ENCODE results near the gene MRPL46.

MRPL46 gene

GRCh38 chr15:88448991-88449461 is 18.2 kb downstream of the MRPL46 start:
- in situ Hi-C loops (cut with HindIII; ENCODE audit: low sequenced_read_pairs) = no loop called here

GRCh38 chr15:88447741-88448140 is 19.4 kb downstream of the MRPL46 start:
- in situ Hi-C loops (cut with HindIII; ENCODE audit: low sequenced_read_pairs) = no loop called here

DNA sequence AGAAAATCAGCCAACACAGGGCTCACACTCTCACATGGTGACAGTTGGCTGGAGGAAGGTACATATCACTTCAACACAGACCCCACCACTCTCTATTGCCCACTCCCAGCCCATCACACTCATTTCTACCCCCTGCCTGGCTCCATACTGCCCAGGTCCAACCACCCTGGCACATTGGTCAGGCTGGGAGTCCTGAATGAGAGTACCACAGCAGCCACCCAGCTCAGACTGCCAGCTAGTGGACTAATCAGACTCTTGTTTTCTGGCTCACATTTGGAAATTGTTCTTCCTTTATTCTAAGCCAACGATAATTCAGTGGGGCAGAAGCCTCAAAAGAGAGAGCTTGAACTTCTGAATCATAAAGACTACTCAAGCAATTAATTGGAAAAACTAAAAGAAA is 20.0 kb downstream of the MRPL46 start:
- in situ Hi-C loops (cut with HindIII; ENCODE audit: low sequenced_read_pairs) = no loop called here

- in situ Hi-C loops (cut with HindIII; ENCODE audit: low sequenced_read_pairs) = no loop called here
Observed at GRCh38 chr15:88441076-88441730, 26.0 kb downstream of the MRPL46 start.

DNA sequence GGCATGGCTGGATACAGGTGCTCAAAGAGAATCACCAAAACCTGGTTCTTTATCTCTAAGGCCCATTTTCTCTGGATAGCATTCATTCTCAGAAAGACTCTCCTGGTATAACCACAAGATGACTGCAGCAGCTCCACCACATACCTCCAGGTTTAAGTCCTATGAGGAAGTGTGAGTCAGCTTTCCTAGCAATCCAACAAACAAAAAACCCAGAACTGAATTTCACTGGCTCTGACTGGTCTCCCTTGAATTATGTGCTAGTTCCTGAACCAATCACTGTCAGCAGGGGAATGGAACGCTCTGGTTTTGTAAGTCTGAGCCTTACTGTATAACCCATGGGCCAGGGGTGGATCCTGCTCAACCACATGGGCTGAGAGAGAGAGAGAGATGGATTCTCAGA is 27.2 kb downstream of the MRPL46 start:
- in situ Hi-C loops (cut with HindIII; ENCODE audit: low sequenced_read_pairs) = no loop called here

DNA sequence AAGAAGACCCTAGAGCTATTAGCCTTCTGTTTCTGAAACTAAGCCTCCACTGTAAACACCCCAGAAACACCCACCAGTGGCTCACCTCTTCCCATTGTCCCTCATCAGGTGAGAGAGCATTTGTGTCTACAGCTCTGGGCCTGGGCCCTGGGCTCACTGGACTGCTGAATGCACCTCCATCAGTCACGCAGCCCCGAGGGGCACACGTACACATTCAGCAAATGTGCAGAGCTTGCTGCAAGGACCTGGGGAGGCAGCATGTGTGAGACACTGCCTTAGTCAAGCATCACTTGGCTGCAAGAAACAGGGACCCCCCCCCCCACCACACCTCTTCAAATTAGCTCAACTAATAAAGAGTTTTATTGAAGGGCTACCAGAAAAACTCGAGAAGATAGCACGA is 29.0 kb downstream of the MRPL46 start:
- in situ Hi-C loops (cut with HindIII; ENCODE audit: low sequenced_read_pairs) = no loop called here

DNA sequence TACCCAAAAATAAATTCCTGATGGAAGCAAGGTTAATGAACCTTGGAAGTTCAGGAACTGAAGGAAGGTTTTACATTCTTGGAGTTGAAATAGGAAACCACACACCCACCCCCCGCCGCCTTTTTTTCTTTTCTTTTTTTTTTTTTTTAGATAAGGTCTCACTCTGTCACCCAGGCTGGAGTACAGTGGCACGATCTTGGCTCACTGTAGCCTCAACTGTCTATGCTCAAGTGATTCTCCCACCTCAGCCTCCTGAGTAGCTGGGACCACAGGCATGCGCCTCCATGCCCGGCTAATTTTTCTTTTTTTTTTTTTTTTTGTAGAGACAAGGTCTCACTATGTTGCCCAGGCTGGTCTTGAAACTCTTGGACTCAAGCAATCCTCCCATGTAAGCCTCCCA is 33.1 kb downstream of the MRPL46 start:
- in situ Hi-C loops (cut with HindIII; ENCODE audit: low sequenced_read_pairs) = loop anchor here (5.0 kb wide), 1 partner anchor 42 kb away; no protein-coding TSS in a partner anchor

DNA sequence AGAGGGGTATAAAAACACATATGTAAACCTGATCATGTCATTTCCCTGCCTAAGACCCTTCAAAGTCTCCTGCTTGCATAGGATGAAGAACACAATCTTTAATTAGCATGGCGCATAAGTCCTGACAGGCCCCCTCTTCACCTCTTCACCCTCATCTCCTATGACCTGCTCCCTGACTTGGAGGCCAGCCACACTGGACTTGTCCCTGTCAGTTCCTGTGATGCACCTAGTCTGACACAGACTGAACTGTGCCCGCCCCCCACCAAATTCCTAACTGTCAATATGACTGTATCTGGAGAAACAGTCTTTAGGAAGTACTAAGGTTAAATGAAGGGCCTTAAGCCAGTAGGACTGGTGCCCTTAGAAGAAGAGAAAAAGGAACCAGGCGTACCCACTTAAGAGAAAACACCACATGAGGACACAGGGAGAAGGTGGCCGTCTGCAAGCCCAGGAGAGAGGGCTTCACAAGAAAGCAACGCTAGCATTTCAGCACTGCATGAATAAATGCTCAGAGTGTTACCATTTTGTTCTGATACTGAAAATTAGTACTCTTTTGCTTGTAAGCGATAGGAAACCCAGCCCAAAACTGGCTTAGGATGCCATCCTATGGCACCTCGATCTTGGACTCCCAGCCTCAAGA is 34.0 kb downstream of the MRPL46 start:
- in situ Hi-C loops (cut with HindIII; ENCODE audit: low sequenced_read_pairs) = loop anchor here (5.0 kb wide), 1 partner anchor 41 kb away; no protein-coding TSS in a partner anchor

DNA sequence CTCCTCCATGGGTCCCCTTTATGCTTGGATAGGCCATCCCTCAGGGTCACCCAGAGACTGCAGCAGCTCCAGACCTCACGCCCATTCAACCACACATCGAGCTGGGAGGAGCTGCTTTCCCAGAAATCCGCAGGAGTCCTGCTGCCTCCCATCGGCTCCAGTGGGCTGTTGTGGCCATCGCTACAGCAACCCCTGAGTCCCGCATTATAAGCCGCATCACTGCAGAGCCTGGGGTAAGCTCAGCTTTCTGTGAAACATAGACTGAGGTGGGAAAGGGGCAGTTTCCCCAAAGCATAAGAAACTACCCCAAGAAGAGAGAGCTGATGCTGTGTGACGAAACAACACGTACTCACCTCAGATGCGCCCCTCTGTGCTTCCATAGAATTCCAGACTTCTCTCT is 35.7 kb downstream of the MRPL46 start:
- in situ Hi-C loops (cut with HindIII; ENCODE audit: low sequenced_read_pairs) = loop anchor here (5.0 kb wide), 1 partner anchor 39 kb away; no protein-coding TSS in a partner anchor

DNA sequence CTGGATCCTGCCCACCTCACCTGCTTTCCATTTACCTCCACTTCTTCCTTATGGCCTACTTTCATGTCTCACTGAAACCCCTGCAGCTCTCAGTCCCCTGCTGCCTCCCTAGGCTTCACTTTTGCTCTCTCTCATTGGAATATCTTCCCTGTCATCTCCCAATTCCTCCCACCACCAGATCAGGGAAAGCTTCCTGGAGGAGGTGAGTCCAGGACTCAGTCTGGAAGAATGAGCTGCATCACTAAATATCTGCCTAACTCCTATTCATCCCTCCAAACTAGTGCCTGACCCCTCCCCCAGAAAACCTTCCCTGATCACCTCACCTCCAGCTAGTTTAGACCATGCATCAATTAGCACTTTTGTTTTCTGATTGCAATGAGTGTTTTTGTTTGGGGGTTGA is 37.1 kb downstream of the MRPL46 start:
- in situ Hi-C loops (cut with HindIII; ENCODE audit: low sequenced_read_pairs) = loop anchor here (5.0 kb wide), 1 partner anchor 38 kb away; no protein-coding TSS in a partner anchor

DNA sequence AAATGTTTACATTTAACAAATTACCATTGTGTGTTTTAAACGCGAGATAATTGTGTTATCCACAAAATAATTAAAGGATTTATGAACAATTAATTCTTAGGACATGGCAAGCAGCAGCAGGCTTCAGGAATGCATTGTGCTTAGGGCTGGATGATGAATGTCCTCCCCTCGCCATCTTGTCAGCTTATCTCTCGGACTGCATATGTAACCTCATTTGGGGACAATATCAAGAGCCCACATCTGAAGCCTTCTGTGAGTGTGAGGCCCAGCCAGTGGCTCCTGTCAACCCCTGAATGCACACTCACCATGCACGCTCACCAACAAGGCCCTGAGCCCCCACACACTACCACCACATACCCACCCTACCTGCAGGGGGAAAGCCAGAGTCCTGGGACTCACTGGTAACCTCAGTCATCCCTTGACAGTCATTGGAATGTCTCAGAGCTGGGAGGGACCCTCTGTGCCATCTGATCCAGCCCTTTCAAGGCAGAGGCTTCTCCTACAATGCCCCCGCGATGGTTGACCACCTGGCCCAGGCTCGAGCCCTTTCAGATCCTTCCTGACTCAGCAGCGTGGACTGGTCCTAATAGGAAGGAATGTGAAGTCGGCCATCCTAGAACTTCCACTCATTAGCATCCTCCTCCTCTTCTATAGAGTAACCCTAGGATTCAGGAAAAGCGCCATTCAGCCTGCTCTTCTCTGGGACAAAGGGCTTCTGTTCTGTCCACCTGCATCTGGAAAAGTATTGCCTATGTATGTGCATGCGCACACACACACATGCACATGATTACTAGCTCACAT is 38.2 kb downstream of the MRPL46 start:
- in situ Hi-C loops (cut with HindIII; ENCODE audit: low sequenced_read_pairs) = no loop called here

DNA sequence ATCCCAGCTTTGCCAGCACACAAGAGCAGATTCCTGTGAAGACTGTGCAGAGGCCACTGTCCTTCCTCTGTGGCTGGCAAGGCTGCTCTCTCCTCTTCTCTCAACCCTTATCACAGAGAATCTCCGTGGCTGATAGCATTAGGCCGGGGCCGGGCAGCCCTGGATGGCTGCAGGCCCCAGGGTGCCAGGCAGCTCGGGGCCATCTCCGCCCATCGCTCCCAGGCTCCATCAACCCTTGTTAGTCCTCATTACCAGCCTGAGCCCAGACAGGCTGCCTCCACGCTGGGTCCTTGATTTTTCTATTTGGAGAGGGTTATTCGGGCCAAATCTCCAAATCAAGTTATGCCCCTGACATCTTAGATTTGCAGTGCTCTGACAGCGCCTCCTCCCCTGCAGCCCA is 39.1 kb downstream of the MRPL46 start:
- in situ Hi-C loops (cut with HindIII; ENCODE audit: low sequenced_read_pairs) = no loop called here

GRCh38 chr15:88426304-88426703 is 40.9 kb downstream of the MRPL46 start:
- in situ Hi-C loops (cut with HindIII; ENCODE audit: low sequenced_read_pairs) = no loop called here

DNA sequence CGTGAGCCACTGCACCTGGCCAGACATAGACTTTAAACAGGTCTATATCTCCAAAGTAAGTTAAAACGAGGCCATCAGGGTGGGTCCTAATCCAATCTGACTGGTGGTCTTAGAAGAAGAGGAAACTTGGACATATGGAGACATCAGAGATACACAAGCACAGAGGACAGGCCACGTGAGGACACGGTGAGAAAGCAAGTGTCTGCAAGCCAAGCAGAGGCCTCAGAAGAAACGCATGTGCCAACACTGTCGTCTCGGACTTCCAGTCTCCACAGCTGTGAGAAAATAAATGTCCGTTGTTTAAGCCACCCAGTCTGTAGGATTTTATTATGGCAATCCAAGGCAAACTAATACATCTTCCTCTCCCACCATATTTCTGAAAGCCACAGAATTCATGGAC is 43.9 kb downstream of the MRPL46 start:
- in situ Hi-C loops (cut with HindIII; ENCODE audit: low sequenced_read_pairs) = no loop called here

DNA sequence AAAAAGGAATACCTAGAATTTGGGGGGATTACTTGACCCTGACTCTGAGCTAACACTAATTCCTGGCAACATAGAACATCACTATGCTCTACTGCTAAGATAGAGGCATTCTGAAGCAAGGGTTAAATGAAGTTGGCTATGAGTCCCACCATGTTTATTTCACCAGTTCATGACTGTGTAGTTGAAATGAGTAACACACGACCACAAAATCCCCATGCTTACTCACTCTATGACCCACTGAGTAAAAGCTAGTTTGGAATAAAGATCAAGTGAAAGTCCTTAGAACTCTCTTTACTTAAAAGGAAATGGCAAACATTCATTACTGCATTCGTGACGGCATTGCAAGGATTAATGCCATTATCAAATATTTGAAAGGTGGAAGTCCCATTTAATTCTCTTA is 47.4 kb downstream of the MRPL46 start:
- in situ Hi-C loops (cut with HindIII; ENCODE audit: low sequenced_read_pairs) = no loop called here
